WTC11 (cell line): ENCODE data around the gene TNFRSF13B. TPM values are rescaled to one million over a fixed set of nuclear protein-coding genes. Genes with fewer than 3 reads are reported as not detected.

Experiments used
- ATAC-seq: fragments of 200-7000 bp; cut with Tn5 transposase; 2 replicates; pipeline ENCODE4 v1.10.0; 2021; ENCODE audit warnings: mild to moderate bottlenecking, moderate library complexity
- CTCF ChIA-PET: fragments of 300-600 bp; sonication (Branson Sonifier 250); formaldehyde crosslinking; loops from one replicate; lab custom pipeline; 2021; ENCODE audit warnings: antibody characterized with exemption; lab: Charles Lee
- POLR2A ChIA-PET: fragments of 350-600 bp; sonication (Branson Sonifier 250); formaldehyde crosslinking; loops from one replicate; lab custom pipeline; 2021; ENCODE audit warnings: antibody characterized with exemption; lab: Charles Lee
- DNase-seq: peaks from one replicate; pipeline ENCODE4 v3.0.0; 2021; ENCODE audit warnings: low spot score
- H3K27ac Mint-ChIP-seq: 2 replicates; pipeline ENCODE4 v1.8.0; 2021; ENCODE audit warnings: mixed read lengths
- H3K27me3 Mint-ChIP-seq: 2 replicates; pipeline ENCODE4 v1.8.0; 2021; ENCODE audit warnings: low read depth, mild to moderate bottlenecking, moderate library complexity, mixed read lengths
- H3K36me3 Mint-ChIP-seq: 2 replicates; pipeline ENCODE4 v1.8.0; 2021; ENCODE audit warnings: mixed read lengths
- H3K4me1 Mint-ChIP-seq: 2 replicates; pipeline ENCODE4 v1.8.0; 2022; ENCODE audit warnings: mixed read lengths
- H3K4me3 Mint-ChIP-seq: 2 replicates; pipeline ENCODE4 v1.8.0; 2021; ENCODE audit warnings: mild to moderate bottlenecking, moderate library complexity, mixed read lengths
- H3K9me3 Mint-ChIP-seq: 2 replicates; pipeline ENCODE4 v1.8.0; 2021; ENCODE audit warnings: mixed read lengths
- FOXJ3 ChIP-seq: sonication (generic); formaldehyde crosslinking; IDR thresholded peaks from 2 replicates; pipeline ENCODE4 v1.9.0; 2021; ENCODE audit warnings: missing genetic modification reagents, mild to moderate bottlenecking, borderline replicate concordance
- FOXP4 ChIP-seq: sonication (generic); formaldehyde crosslinking; IDR thresholded peaks from 2 replicates; pipeline ENCODE4 v1.8.0; 2022; ENCODE audit warnings: mild to moderate bottlenecking, missing genetic modification reagents
- HMGA2 ChIP-seq: fragments of 250-450 bp; sonication (Bioruptor Pico); IDR thresholded peaks from 2 replicates; pipeline ENCODE4 v1.4.0; 2021; ENCODE audit warnings: mild to moderate bottlenecking, moderate library complexity
- NR1H2 ChIP-seq: sonication (generic); formaldehyde crosslinking; IDR thresholded peaks from 2 replicates; pipeline ENCODE4 v1.9.0; 2021; ENCODE audit warnings: mild to moderate bottlenecking, moderate library complexity, missing genetic modification reagents
- PRDM15 ChIP-seq: sonication (generic); formaldehyde crosslinking; IDR thresholded peaks from 2 replicates; pipeline ENCODE4 v1.8.0; 2022; ENCODE audit warnings: missing genetic modification reagents
- SMAD3 ChIP-seq: sonication (generic); formaldehyde crosslinking; IDR thresholded peaks from 2 replicates; pipeline ENCODE4 v1.8.0; 2022; ENCODE audit warnings: missing genetic modification reagents, mild to moderate bottlenecking, borderline replicate concordance
- SOX15 ChIP-seq: fragments of 250-450 bp; sonication (Bioruptor Pico); IDR thresholded peaks from 2 replicates; pipeline ENCODE4 v1.9.0; 2021; ENCODE audit warnings: mild to moderate bottlenecking
- USF2 ChIP-seq: sonication (generic); formaldehyde crosslinking; IDR thresholded peaks from 2 replicates; pipeline ENCODE4 v1.8.1; 2023; ENCODE audit warnings: mild to moderate bottlenecking, missing genetic modification reagents, moderate library complexity
- ZNF423 ChIP-seq: fragments of 250-450 bp; sonication (Bioruptor Pico); IDR thresholded peaks from 2 replicates; pipeline ENCODE4 v2.1.2; 2022; ENCODE audit warnings: mild to moderate bottlenecking, moderate library complexity
- total RNA-seq: library from RNA; stranded (reverse); gene quantifications from 3 replicates; pipeline ENCODE4 v1.2.3, GENCODE V29; 2021
- TF ChIP-seq, protein P1 (sequence below): sonication (generic); formaldehyde crosslinking; IDR thresholded peaks from 2 replicates; pipeline ENCODE4 v1.8.1; 2023; ENCODE audit warnings: mild to moderate bottlenecking, missing genetic modification reagents, moderate library complexity
- TF ChIP-seq, protein P2 (sequence below): sonication (generic); formaldehyde crosslinking; IDR thresholded peaks from 2 replicates; pipeline ENCODE4 v1.8.0; 2023; ENCODE audit warnings: mild to moderate bottlenecking, missing genetic modification reagents
- TF ChIP-seq, protein P3 (sequence below): sonication (generic); formaldehyde crosslinking; IDR thresholded peaks from 2 replicates; pipeline ENCODE4 v1.8.0; 2023; ENCODE audit warnings: missing genetic modification reagents

The TNFRSF13B gene
- total RNA-seq, 1 experiment from 2014 or later: not detected

DNA sequence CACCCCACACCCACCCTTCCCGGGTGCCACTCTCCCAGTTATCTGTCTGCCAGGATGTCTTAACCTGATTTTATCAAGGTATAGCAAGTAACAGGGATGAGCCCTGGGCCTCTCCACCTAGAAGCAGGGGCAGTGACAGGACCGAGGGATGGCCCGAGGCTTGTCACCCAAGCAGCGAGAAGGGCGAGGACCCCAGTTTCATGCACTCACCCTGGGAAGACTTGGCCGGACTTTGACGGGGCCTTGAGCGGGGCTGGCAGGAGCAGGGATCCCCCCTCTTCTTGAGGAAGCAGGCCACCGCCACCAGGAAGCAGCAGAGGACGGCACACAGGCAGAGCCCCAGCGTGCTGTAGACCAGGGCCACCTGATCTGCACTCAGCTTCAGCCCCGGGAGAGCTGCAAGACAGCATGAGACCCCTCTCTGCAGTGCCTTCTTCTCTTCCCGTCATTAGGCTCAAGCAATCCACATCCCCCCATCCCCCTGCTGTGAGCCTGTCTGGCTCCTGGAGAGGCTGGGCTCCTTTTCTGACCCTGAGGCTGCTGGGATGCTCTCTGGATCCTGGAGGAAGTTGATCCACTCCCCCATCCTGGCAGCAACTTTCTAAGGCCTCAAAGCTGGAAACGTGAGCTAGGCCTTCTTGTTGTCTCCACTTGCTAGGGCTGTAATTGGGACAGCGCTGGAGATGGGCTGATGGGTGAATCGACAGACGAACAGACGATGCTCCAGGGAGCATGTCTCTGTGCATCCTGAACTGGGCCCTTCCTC, 31.6 kb downstream of the TNFRSF13B start:
- TF ChIP-seq NR1H2 (CRISPR knock-in tag) (no peak), USF2 (CRISPR knock-in tag) (no peak), FOXP4 (CRISPR knock-in tag) (no peak), PRDM15 (CRISPR knock-in tag) (no peak), ZNF423 (peak; percentile 66), FOXJ3 (no peak)
- Mint-ChIP-seq H3K27me3 (no peaks in the 10 kb centered on the region), H3K4me1 (peaks cover 29% of the 10 kb centered on the region), H3K9me3 (no peaks in the 10 kb centered on the region), H3K36me3 (no peaks in the 10 kb centered on the region), H3K4me3 (no peak overlapping the region), H3K27ac (no peak overlapping the region)
- DNase-seq (peak; percentile 59), ATAC-seq (peak; percentile 87)
- ChIA-PET CTCF (interaction anchor here (0.6 to 1.6 kb wide), 7 partner anchors 25 to 201 kb away, joined by 3 to 17 read pairs (median 5); no protein-coding TSS in a partner anchor), POLR2A (no interaction called here)

- Mint-ChIP-seq H3K4me1 (peaks cover 28% of the 10 kb centered on the region), H3K27ac (no peak overlapping the region), H3K36me3 (no peaks in the 10 kb centered on the region), H3K27me3 (no peaks in the 10 kb centered on the region), H3K4me3 (no peak overlapping the region), H3K9me3 (no peaks in the 10 kb centered on the region)
- DNase-seq: peak; percentile 15
- no peak for ATAC-seq
- CTCF ChIA-PET: interaction anchor here (1.0 to 2.2 kb wide), 5 partner anchors 24 to 89 kb away, joined by 3 to 17 read pairs (median 6); no protein-coding TSS in a partner anchor
- POLR2A ChIA-PET: no interaction called here
- TF ChIP-seq SMAD3 (CRISPR knock-in tag) (no peak), SOX15 (CRISPR knock-in tag) (no peak), HMGA2 (CRISPR knock-in tag) (no peak)
- TF ChIP-seq, protein P1, sequence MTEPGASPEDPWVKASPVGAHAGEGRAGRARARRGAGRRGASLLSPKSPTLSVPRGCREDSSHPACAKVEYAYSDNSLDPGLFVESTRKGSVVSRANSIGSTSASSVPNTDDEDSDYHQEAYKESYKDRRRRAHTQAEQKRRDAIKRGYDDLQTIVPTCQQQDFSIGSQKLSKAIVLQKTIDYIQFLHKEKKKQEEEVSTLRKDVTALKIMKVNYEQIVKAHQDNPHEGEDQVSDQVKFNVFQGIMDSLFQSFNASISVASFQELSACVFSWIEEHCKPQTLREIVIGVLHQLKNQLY (CRISPR knock-in tag): no peak
- TF ChIP-seq, protein P2, sequence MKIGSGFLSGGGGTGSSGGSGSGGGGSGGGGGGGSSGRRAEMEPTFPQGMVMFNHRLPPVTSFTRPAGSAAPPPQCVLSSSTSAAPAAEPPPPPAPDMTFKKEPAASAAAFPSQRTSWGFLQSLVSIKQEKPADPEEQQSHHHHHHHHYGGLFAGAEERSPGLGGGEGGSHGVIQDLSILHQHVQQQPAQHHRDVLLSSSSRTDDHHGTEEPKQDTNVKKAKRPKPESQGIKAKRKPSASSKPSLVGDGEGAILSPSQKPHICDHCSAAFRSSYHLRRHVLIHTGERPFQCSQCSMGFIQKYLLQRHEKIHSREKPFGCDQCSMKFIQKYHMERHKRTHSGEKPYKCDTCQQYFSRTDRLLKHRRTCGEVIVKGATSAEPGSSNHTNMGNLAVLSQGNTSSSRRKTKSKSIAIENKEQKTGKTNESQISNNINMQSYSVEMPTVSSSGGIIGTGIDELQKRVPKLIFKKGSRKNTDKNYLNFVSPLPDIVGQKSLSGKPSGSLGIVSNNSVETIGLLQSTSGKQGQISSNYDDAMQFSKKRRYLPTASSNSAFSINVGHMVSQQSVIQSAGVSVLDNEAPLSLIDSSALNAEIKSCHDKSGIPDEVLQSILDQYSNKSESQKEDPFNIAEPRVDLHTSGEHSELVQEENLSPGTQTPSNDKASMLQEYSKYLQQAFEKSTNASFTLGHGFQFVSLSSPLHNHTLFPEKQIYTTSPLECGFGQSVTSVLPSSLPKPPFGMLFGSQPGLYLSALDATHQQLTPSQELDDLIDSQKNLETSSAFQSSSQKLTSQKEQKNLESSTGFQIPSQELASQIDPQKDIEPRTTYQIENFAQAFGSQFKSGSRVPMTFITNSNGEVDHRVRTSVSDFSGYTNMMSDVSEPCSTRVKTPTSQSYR (CRISPR knock-in tag): no peak
- TF ChIP-seq, protein P3, sequence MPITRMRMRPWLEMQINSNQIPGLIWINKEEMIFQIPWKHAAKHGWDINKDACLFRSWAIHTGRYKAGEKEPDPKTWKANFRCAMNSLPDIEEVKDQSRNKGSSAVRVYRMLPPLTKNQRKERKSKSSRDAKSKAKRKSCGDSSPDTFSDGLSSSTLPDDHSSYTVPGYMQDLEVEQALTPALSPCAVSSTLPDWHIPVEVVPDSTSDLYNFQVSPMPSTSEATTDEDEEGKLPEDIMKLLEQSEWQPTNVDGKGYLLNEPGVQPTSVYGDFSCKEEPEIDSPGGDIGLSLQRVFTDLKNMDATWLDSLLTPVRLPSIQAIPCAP (CRISPR knock-in tag): no peak
These were observed 32.3 kb downstream of the TNFRSF13B start for GRCh38 chr17:16939606-16940115.
